Activated naive CD4-positive, alpha-beta T cell treated with anti-CD3 and anti-CD28 coated beads for 36 hours (primary cell): Measurements from ENCODE around the gene RGP1. TPM values are rescaled to one million over a fixed set of nuclear protein-coding genes. Genes with fewer than 3 reads are reported as not detected.

Source experiments
- CTCF ChIA-PET: fragments of 350-600 bp; sonication (Branson Sonifier 250); formaldehyde crosslinking; loops from one replicate; lab custom pipeline; 2021; ENCODE audit warnings: antibody characterized with exemption; lab: Charles Lee
- DNase-seq: peaks from one replicate; pipeline ENCODE4 v3.0.0-alpha.2; 2020
- H3K27ac Mint-ChIP-seq: one replicate; pipeline ENCODE4 v1.8.0; 2021; ENCODE audit warnings: mild to moderate bottlenecking, mixed read lengths
- H3K27me3 Mint-ChIP-seq: one replicate; pipeline ENCODE4 v1.8.0; 2021; ENCODE audit warnings: low read depth, mixed read lengths
- H3K36me3 Mint-ChIP-seq: one replicate; pipeline ENCODE4 v1.8.0; 2021; ENCODE audit warnings: low read depth, mixed read lengths
- H3K4me1 Mint-ChIP-seq: one replicate; pipeline ENCODE4 v1.8.0; 2021; ENCODE audit warnings: low read depth, mixed read lengths
- H3K4me3 Mint-ChIP-seq: one replicate; pipeline ENCODE4 v1.8.0; 2021; ENCODE audit warnings: mild to moderate bottlenecking, moderate library complexity, mixed read lengths
- H3K9me3 Mint-ChIP-seq: one replicate; pipeline ENCODE4 v1.8.0; 2021; ENCODE audit warnings: mixed read lengths
- intact Hi-C: fragments of 100-400 bp; cut with micrococcal nuclease; formaldehyde crosslinking; loops from one replicate; pipeline ENCODE4 v1.15.1; 2023
- total RNA-seq, 2 experiments: library from RNA; stranded (reverse); gene quantifications; one replicate each; pipeline ENCODE4 v1.2.3, GENCODE V29; 2021

The RGP1 gene
- total RNA-seq, 2 experiments from 2014 or later, result 12.0 to 13.3 TPM

DNA sequence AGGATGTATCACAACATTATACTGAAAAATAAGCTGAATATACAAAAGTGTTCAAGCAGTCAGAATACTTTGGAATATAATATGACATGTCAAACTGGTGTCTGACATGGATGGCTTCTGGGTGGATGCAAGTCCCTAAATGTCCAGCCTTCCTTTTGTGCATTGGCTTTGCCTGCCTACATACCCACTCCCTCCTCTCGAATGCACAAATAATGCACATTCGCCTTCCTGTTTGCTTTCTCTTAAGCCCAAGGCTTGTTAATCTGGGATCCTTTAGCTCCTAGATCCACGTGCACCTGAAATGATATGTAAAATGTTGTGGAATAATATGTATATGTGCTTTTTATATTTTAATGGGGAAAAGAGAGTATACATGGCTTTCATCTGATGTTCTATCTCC, 29.4 kb downstream of the RGP1 start:
- no peaks in the 10 kb centered on the region for H3K9me3 Mint-ChIP-seq
- no peak for DNase-seq
- H3K27me3 Mint-ChIP-seq, result no peaks in the 10 kb centered on the region
- no peak overlapping the region for H3K4me3 Mint-ChIP-seq
- H3K27ac Mint-ChIP-seq, result no peak overlapping the region
- intact Hi-C loops, result no loop called here
- peaks cover 10% of the 10 kb centered on the region for H3K36me3 Mint-ChIP-seq
- no peaks in the 10 kb centered on the region for H3K4me1 Mint-ChIP-seq
- CTCF ChIA-PET, result interaction anchor here (0.6 to 2.4 kb wide), 3 partner anchors 10 to 29 kb away, joined by 3 to 11 read pairs (median 3); partner anchors contain the start of genes GBA2 and RGP1

DNA sequence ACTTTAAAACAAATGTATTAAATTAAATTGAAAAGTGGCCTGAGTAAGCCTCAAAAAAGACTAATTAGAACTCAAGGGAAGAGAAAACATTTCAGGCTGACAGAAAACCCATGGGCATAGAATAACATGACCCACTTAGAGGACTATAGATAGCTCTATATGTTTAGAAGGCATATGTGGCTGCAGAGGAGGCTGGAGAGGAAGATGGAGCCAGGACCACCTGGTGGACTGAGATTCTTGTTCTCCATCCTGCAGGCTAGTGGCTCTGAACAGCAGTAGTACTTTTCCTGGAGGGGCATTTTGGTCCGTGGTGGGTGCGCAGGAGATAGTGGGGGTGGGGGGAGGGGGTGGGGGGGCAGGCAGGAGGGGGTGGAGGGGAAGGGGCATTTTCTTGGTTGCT, 32.0 kb downstream of the RGP1 start:
- Mint-ChIP-seq H3K4me3 (no peak overlapping the region), H3K4me1 (no peaks in the 10 kb centered on the region), H3K27ac (no peak overlapping the region), H3K27me3 (no peaks in the 10 kb centered on the region), H3K36me3 (peaks cover 21% of the 10 kb centered on the region), H3K9me3 (no peaks in the 10 kb centered on the region)
- DNase-seq, result no peak
- intact Hi-C loops, result no loop called here
- CTCF ChIA-PET, result interaction anchor here (0.6 to 0.7 kb wide), 2 partner anchors 38 to 412 kb away, joined by 3 to 6 read pairs; no protein-coding TSS in a partner anchor

DNA sequence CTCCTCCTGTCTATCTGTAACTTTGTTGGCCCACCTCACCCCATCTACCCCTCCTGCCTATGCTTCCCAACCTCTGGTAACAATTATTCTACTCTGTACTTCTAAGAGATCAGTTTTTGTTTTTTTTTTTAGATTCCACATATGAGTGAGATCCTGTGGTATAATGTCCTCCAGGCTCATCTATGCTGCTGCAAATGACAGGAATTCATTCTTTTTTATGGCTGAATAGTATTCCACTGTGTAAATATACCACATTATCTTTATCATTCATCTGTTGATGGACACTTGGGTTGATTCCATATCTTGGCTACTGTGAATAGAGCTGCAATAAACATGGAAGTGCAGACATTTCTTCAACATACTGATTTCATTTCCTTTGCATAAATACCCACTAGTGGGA, 34.3 kb downstream of the RGP1 start:
- CTCF ChIA-PET, result interaction anchor here (0.6 to 1.4 kb wide), 3 partner anchors 24 to 49 kb away, joined by 3 to 4 read pairs (median 4); no protein-coding TSS in a partner anchor
- H3K36me3 Mint-ChIP-seq, result peaks cover 28% of the 10 kb centered on the region
- H3K9me3 Mint-ChIP-seq, result no peaks in the 10 kb centered on the region
- H3K4me3 Mint-ChIP-seq, result no peak overlapping the region
- no peak for DNase-seq
- intact Hi-C loops, result no loop called here
- H3K27ac Mint-ChIP-seq, result no peak overlapping the region
- H3K4me1 Mint-ChIP-seq, result no peaks in the 10 kb centered on the region
- H3K27me3 Mint-ChIP-seq, result no peaks in the 10 kb centered on the region

DNA sequence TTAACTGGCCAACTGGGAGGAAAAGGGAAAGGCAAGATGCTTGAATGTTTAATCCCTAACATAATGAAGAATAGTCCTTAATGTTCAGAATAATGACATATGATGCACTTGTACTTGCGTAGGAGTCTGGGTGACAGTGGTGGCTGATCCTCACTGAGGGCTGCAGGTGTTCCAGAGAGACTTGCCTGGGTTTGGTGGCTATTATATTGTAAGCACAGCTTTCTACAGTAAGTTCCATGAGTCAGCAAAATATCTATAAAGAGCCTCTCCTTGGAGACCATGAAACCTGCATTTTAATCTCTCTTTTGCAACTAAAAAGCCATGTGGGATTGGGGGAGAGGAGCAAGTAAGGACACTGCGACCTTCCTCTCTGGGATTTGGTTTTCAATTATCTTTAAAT, 40.5 kb downstream of the RGP1 start:
- H3K9me3 Mint-ChIP-seq, result no peaks in the 10 kb centered on the region
- peaks cover 12% of the 10 kb centered on the region for H3K36me3 Mint-ChIP-seq
- H3K4me1 Mint-ChIP-seq, result no peaks in the 10 kb centered on the region
- intact Hi-C loops, result no loop called here
- DNase-seq, result no peak
- CTCF ChIA-PET, result interaction anchor here (0.8 to 3.6 kb wide), 26 partner anchors 9 to 218 kb away, joined by 3 to 33 read pairs (median 6); partner anchors contain the start of genes FAM221B, HINT2 and SPAG8
- H3K27ac Mint-ChIP-seq, result no peak overlapping the region
- H3K27me3 Mint-ChIP-seq, result no peaks in the 10 kb centered on the region
- H3K4me3 Mint-ChIP-seq, result no peak overlapping the region

- Mint-ChIP-seq H3K27me3 (no peaks in the 10 kb centered on the region), H3K9me3 (no peaks in the 10 kb centered on the region), H3K4me1 (no peaks in the 10 kb centered on the region), H3K4me3 (no peak overlapping the region), H3K36me3 (peaks cover 12% of the 10 kb centered on the region), H3K27ac (no peak overlapping the region)
- CTCF ChIA-PET, result interaction anchor here (0.7 to 3.6 kb wide), 35 partner anchors 9 to 1958 kb away, joined by 3 to 33 read pairs (median 5); partner anchors contain the start of genes FAM221B, HINT2 and SPAG8
- intact Hi-C loops, result loop anchor here (1.0 to 5.0 kb wide), 4 partner anchors 23 to 232 kb away; partner anchors contain the start of gene SPAG8
- DNase-seq, result no peak
Observed at GRCh38 chr9:35790025-35790384, 40.9 kb downstream of the RGP1 start.

- intact Hi-C loops, result loop anchor here (1.0 to 5.0 kb wide), 4 partner anchors 22 to 232 kb away; partner anchors contain the start of gene SPAG8
- no peaks in the 10 kb centered on the region for H3K4me1 Mint-ChIP-seq
Observed at GRCh38 chr9:35790385-35791296, 41.6 kb downstream of the RGP1 start.

DNA sequence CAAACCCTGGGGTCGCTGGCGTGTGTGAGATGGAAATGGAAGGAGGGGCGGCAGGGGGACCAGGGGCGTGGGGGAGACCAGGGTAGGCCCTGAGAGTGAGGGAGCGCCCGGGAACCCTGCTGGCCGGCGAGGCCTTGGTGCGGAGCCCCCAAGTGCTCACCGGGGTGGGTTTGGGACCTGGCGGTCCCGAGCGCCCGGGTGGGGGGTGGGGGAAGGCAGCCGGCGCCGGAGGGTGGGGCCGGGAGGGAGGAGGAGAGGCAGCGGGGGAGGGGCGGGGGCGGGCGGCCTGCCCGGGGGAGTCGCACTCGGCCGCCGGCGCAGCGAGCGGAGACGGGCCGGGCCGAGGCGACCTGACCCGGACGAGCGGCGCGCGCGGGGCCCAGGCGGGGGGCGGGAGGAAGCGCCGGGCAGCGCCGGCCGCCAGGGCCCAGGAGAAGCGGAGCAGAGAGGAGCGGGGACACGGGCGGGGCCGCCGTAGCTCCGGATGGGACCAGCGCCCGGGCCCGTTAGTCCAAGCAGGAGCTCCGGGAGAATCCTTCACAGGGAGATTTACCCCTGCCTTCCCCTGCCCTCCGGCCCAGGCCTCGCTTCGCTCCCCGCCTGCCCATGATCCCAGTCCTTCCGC, 42.3 kb downstream of the RGP1 start, which contains the start of gene NPR2:
NPR2 (plus strand) TSS at position 295 of the 625 bp plus-strand sequence. CDS start 818 bp downstream, outside the sequence.
- Mint-ChIP-seq H3K4me1 (no peaks in the 10 kb centered on the region), H3K27ac (no peak within 1 kb of the TSS), H3K4me3 (no peak within 1 kb of the TSS), H3K27me3 (no peaks in the 10 kb centered on the region), H3K36me3 (peaks cover 5% of the 10 kb centered on the region), H3K9me3 (no peaks in the 10 kb centered on the region)
- no peak for DNase-seq
- intact Hi-C loops, result loop anchor here (2.0 to 5.0 kb wide), 2 partner anchors 21 to 231 kb away; partner anchors contain the start of gene SPAG8
- CTCF ChIA-PET, result interaction anchor here (2.2 kb wide), 1 partner anchor 91 kb away, joined by 11 read pairs; no protein-coding TSS in a partner anchor

More at GRCh38 chr9:35790385-35791296, 41.6 kb downstream of the RGP1 start:
- Mint-ChIP-seq H3K27ac (no peak overlapping the region), H3K9me3 (no peaks in the 10 kb centered on the region), H3K27me3 (no peaks in the 10 kb centered on the region), H3K36me3 (peaks cover 11% of the 10 kb centered on the region), H3K4me3 (no peak overlapping the region)
- CTCF ChIA-PET, result interaction anchor here (0.6 to 3.6 kb wide), 44 partner anchors 8 to 1959 kb away, joined by 3 to 33 read pairs (median 4); partner anchors contain the start of genes FAM221B, HINT2 and SPAG8
- peak; percentile 69 for DNase-seq

- no peaks in the 10 kb centered on the region for H3K27me3 Mint-ChIP-seq
- DNase-seq, result no peak
- no peak overlapping the region for H3K27ac Mint-ChIP-seq
- H3K4me3 Mint-ChIP-seq, result no peak overlapping the region
- peaks cover 4% of the 10 kb centered on the region for H3K4me1 Mint-ChIP-seq
- no peaks in the 10 kb centered on the region for H3K9me3 Mint-ChIP-seq
- intact Hi-C loops, result loop anchor here (5.0 kb wide), 1 partner anchor 230 kb away; no protein-coding TSS in a partner anchor
- CTCF ChIA-PET, result interaction anchor here (0.7 to 2.2 kb wide), 2 partner anchors 83 to 90 kb away, joined by 3 to 11 read pairs; no protein-coding TSS in a partner anchor
- H3K36me3 Mint-ChIP-seq, result peaks cover 2% of the 10 kb centered on the region
Observed at GRCh38 chr9:35792024-35792813, 43.1 kb downstream of the RGP1 start.

DNA sequence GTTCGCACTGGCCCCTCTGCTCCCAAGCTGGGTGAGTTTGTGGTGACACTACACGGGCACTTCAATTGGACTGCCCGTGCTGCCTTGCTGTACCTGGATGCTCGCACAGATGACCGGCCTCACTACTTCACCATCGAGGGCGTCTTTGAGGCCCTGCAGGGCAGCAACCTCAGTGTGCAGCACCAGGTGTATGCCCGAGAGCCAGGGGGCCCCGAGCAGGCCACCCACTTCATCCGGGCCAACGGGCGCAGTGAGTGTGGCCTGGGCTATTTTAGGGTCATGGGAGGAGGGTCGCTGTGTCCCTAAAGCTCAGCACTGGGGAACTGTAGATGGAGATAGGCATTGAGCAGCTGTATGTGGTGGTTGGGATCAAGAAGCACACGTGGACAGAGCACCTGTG, 43.7 kb downstream of the RGP1 start:
- Mint-ChIP-seq H3K4me3 (no peak overlapping the region), H3K9me3 (no peaks in the 10 kb centered on the region), H3K4me1 (peaks cover 4% of the 10 kb centered on the region), H3K27ac (no peak overlapping the region), H3K36me3 (no peaks in the 10 kb centered on the region), H3K27me3 (no peaks in the 10 kb centered on the region)
- DNase-seq, result no peak
- intact Hi-C loops, result loop anchor here (5.0 kb wide), 1 partner anchor 229 kb away; no protein-coding TSS in a partner anchor
- CTCF ChIA-PET, result interaction anchor here (0.7 to 2.2 kb wide), 3 partner anchors 19 to 89 kb away, joined by 3 to 11 read pairs (median 3); partner anchors contain the start of gene SPAG8

DNA sequence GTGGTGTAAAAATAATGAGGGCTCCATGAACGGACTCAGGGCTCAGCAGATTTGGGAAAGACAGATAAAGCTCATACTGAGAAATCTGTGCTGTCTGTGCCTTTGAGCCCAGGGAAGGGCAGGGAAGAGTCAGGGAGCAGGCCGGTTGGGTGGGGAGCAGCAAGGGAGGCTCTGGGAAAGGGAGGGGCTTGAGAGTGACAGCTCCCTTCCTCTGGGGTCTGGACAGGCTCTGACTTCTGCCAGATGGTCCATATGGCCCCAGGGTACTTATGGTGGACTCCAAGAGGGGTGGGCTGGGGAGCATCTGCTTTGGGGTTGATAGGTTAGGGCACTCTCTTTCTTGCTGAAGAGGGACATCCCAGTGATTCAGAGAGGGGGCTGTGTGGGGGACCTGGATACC, 44.4 kb downstream of the RGP1 start:
- no peaks in the 10 kb centered on the region for H3K9me3 Mint-ChIP-seq
- peaks cover 5% of the 10 kb centered on the region for H3K4me1 Mint-ChIP-seq
- no peak for DNase-seq
- intact Hi-C loops, result loop anchor here (5.0 kb wide), 1 partner anchor 229 kb away; no protein-coding TSS in a partner anchor
- H3K27me3 Mint-ChIP-seq, result no peaks in the 10 kb centered on the region
- CTCF ChIA-PET, result interaction anchor here (0.7 to 2.2 kb wide), 2 partner anchors 19 to 89 kb away, joined by 3 to 11 read pairs; partner anchors contain the start of gene SPAG8
- H3K36me3 Mint-ChIP-seq, result no peaks in the 10 kb centered on the region
- H3K27ac Mint-ChIP-seq, result no peak overlapping the region
- no peak overlapping the region for H3K4me3 Mint-ChIP-seq

GRCh38 chr9:35795695-35796094, 46.6 kb downstream of the RGP1 start:
- CTCF ChIA-PET, result interaction anchor here (0.6 to 1.6 kb wide), 5 partner anchors 16 to 395 kb away, joined by 3 to 8 read pairs (median 3); partner anchors contain the start of genes CLTA and SPAG8
- DNase-seq, result no peak
- Mint-ChIP-seq H3K27me3 (no peaks in the 10 kb centered on the region), H3K36me3 (no peaks in the 10 kb centered on the region), H3K4me1 (peaks cover 12% of the 10 kb centered on the region), H3K4me3 (no peak overlapping the region), H3K9me3 (no peaks in the 10 kb centered on the region), H3K27ac (no peak overlapping the region)
- intact Hi-C loops, result no loop called here
